ENCODE measurements around the gene ISCA2. TPM values are rescaled to one million over a fixed set of nuclear protein-coding genes. Genes with fewer than 3 reads are reported as not detected.

Gene ISCA2
- total and polyA plus RNA-seq, 2 experiments from 2014 or later = 44.0 to 171 TPM

- Mint-ChIP-seq H3K27me3 (ENCODE audit: insufficient read depth, low read depth, poor library complexity) (peaks cover 31% of the 10 kb centered on the region), H3K9me3 (no peaks in the 10 kb centered on the region; the same call in 2 of the 3 replicates), H3K4me3 (no peak overlapping the region), H3K4me1 (peaks cover 30% of the 10 kb centered on the region), H3K27ac (no peak overlapping the region), H3K36me3 (ENCODE audit: low read depth) (no peaks in the 10 kb centered on the region)
- Histone ChIP-seq H2AFZ (no peak overlapping the region; the same call in 1 of the 2 replicates), H3K27ac (ENCODE audit: low read depth) (no peak overlapping the region), H3K36me3 (ENCODE audit: insufficient read depth) (no peaks in the 10 kb centered on the region), H3K79me2 (replicated peaks; ENCODE audit: insufficient read depth) (no peaks in the 10 kb centered on the region), H3K9me2 (ENCODE audit: insufficient read depth) (no peaks in the 10 kb centered on the region), H3K4me3 (no peak overlapping the region), H3K4me2 (no peak overlapping the region), H3F3A (replicated peaks; ENCODE audit: low read depth) (no peaks in the 10 kb centered on the region), H3K4me1 (ENCODE audit: insufficient read depth) (no peaks in the 10 kb centered on the region), H3K27me3 (ENCODE audit: insufficient read depth) (no peaks in the 10 kb centered on the region), H4K20me1 (replicated peaks; ENCODE audit: insufficient read depth) (no peaks in the 10 kb centered on the region)
- ATAC-seq = no peak
- TF ChIP-seq ZNF462 (CRISPR knock-in tag; IDR thresholded peaks at IDR 0.05) = no peak
- no peak for TF ChIP-seq POLR2AphosphoS5 (IDR thresholded peaks at IDR 0.05; ENCODE audit: low read depth)
- no peak for TF ChIP-seq CTCF (conservative IDR thresholded peaks at IDR 0.05; ENCODE audit: low read depth in 2 of 2)
- TF ChIP-seq ZNF114 (CRISPR knock-in tag; IDR thresholded peaks at IDR 0.05) = no peak
- TF ChIP-seq EZH2phosphoT487 (IDR thresholded peaks at IDR 0.05; ENCODE audit: unreplicated experiment) = no peak
- no peak for TF ChIP-seq JUNB (IDR thresholded peaks at IDR 0.05; ENCODE audit: unreplicated experiment)
- no peak for TF ChIP-seq ZNF331 (CRISPR knock-in tag; IDR thresholded peaks at IDR 0.05; ENCODE audit: low read depth)
- TF ChIP-seq ETS1 (IDR thresholded peaks at IDR 0.05) = no peak
- TF ChIP-seq REST (IDR thresholded peaks at IDR 0.05; ENCODE audit: unreplicated experiment) = no peak
- DNase-seq (ENCODE audit: low spot score) = no peak
Observed at GRCh38 chr14:74508844-74509428, 15.4 kb downstream of the ISCA2 start.
